Measurements from ENCODE around the gene TXNL4A. TPM values are rescaled to one million over a fixed set of nuclear protein-coding genes. Genes with fewer than 3 reads are reported as not detected.

Gene TXNL4A
- total and polyA plus RNA-seq, 2 experiments from 2014 or later, result 71.9 to 227 TPM

GRCh38 chr18:79930020-79930642, 58.2 kb downstream of the TXNL4A start:
- H3K36me3 ChIP-seq (replicated peaks; ENCODE audit: insufficient read depth, low read depth), result peaks cover 6% of the 10 kb centered on the region
- no peak overlapping the region for H2AFZ ChIP-seq
- no peaks in the 10 kb centered on the region for H3K9me2 ChIP-seq (replicated peaks; ENCODE audit: insufficient read depth)
- peaks cover 11% of the 10 kb centered on the region for H3K4me1 ChIP-seq (ENCODE audit: insufficient read depth)
- no peak overlapping the region for H3K27ac ChIP-seq
- H3K9me3 ChIP-seq (ENCODE audit: low read depth), result peaks cover 38% of the 10 kb centered on the region
- no peaks in the 10 kb centered on the region for H3K27me3 ChIP-seq
- no peaks in the 10 kb centered on the region for H4K20me1 ChIP-seq (ENCODE audit: insufficient read depth, poor library complexity, severe bottlenecking)
- 100% methylated on average over 2 of the region's 2 CpGs for WGBS (ENCODE audit: low lambda C conversion rate, missing lambda C conversion rate)
- TF ChIP-seq EZH2phosphoT487 (IDR thresholded peaks at IDR 0.05; ENCODE audit: low read depth, severe bottlenecking, unreplicated experiment) (no peak), EZH2 (IDR thresholded peaks at IDR 0.05; ENCODE audit: borderline replicate concordance) (no peak), CTCF (IDR thresholded peaks at IDR 0.05; ENCODE audit: poor library complexity) (no peak)
- peaks cover 56% of the 10 kb centered on the region for H3K79me2 ChIP-seq
- no peak overlapping the region for H3K4me3 ChIP-seq
- no peak for DNase-seq (ENCODE audit: low spot score)
- no peak overlapping the region for H3K4me2 ChIP-seq

- H4K20me1 ChIP-seq (ENCODE audit: insufficient read depth, poor library complexity, severe bottlenecking), result no peaks in the 10 kb centered on the region
- no peak overlapping the region for H2AFZ ChIP-seq
- no peak for DNase-seq (ENCODE audit: low spot score)
- H3K36me3 ChIP-seq (replicated peaks; ENCODE audit: insufficient read depth, low read depth), result peaks cover 6% of the 10 kb centered on the region
- no peak overlapping the region for H3K4me3 ChIP-seq
- no peak for TF ChIP-seq CTCF (IDR thresholded peaks at IDR 0.05; ENCODE audit: poor library complexity)
- no peak for TF ChIP-seq EZH2 (IDR thresholded peaks at IDR 0.05; ENCODE audit: borderline replicate concordance)
- TF ChIP-seq EZH2phosphoT487 (IDR thresholded peaks at IDR 0.05; ENCODE audit: low read depth, severe bottlenecking, unreplicated experiment), result no peak
- no peak overlapping the region for H3K4me2 ChIP-seq
- no peaks in the 10 kb centered on the region for H3K4me1 ChIP-seq (ENCODE audit: insufficient read depth)
- no peak overlapping the region for H3K27ac ChIP-seq
- H3K27me3 ChIP-seq, result no peaks in the 10 kb centered on the region
- WGBS (ENCODE audit: low lambda C conversion rate, missing lambda C conversion rate), result 97% methylated on average over 9 of the region's 9 CpGs
- H3K79me2 ChIP-seq, result peaks cover 55% of the 10 kb centered on the region
- H3K9me3 ChIP-seq (ENCODE audit: low read depth), result peaks cover 38% of the 10 kb centered on the region
- H3K9me2 ChIP-seq (replicated peaks; ENCODE audit: insufficient read depth), result no peaks in the 10 kb centered on the region
Observed at GRCh38 chr18:79928563-79928960, 59.8 kb downstream of the TXNL4A start.

- Histone ChIP-seq H3K27me3 (no peaks in the 10 kb centered on the region), H4K20me1 (ENCODE audit: insufficient read depth, poor library complexity, severe bottlenecking) (no peaks in the 10 kb centered on the region), H3K4me2 (no peak overlapping the region), H3K79me2 (peaks cover 54% of the 10 kb centered on the region), H3K27ac (no peak overlapping the region), H3K9me3 (ENCODE audit: low read depth) (peaks cover 37% of the 10 kb centered on the region), H3K9me2 (replicated peaks; ENCODE audit: insufficient read depth) (no peaks in the 10 kb centered on the region), H3K4me3 (no peak overlapping the region), H3K4me1 (ENCODE audit: insufficient read depth) (no peaks in the 10 kb centered on the region), H3K36me3 (replicated peaks; ENCODE audit: insufficient read depth, low read depth) (peaks cover 6% of the 10 kb centered on the region), H2AFZ (no peak overlapping the region)
- no peak for DNase-seq (ENCODE audit: low spot score)
- 94% methylated on average over 25 of the region's 25 CpGs for WGBS (ENCODE audit: low lambda C conversion rate, missing lambda C conversion rate)
- no peak for TF ChIP-seq EZH2 (IDR thresholded peaks at IDR 0.05; ENCODE audit: borderline replicate concordance)
- TF ChIP-seq CTCF (IDR thresholded peaks at IDR 0.05; ENCODE audit: poor library complexity), result no peak
- no peak for TF ChIP-seq EZH2phosphoT487 (IDR thresholded peaks at IDR 0.05; ENCODE audit: low read depth, severe bottlenecking, unreplicated experiment)
Observed at GRCh38 chr18:79927607-79928562, 60.5 kb downstream of the TXNL4A start.

Data from hepatocyte (in vitro differentiated cells).